GM04503 (cell line): ENCODE measurements around the gene BUB3.

Experiments used
- DNase-seq: peaks from one replicate; pipeline ENCODE4 v3.0.0-alpha.2; 2012; ENCODE audit warnings: low read depth

BUB3 gene

GRCh38 chr10:123141791-123142700 is 12.2 kb upstream of the BUB3 start:
- no peak for DNase-seq

GRCh38 chr10:123142701-123143161 is 11.5 kb upstream of the BUB3 start:
- DNase-seq, result no peak

- DNase-seq, result no peak
Observed at GRCh38 chr10:123143162-123143824, 10.9 kb upstream of the BUB3 start.

GRCh38 chr10:123143825-123144168 is 10.4 kb upstream of the BUB3 start:
- DNase-seq, result no peak

GRCh38 chr10:123144697-123145541 is 9.3 kb upstream of the BUB3 start:
- no peak for DNase-seq

GRCh38 chr10:123145542-123146012 is 8.6 kb upstream of the BUB3 start:
- DNase-seq, result no peak

GRCh38 chr10:123146013-123146893 is 7.9 kb upstream of the BUB3 start:
- no peak for DNase-seq

GRCh38 chr10:123146894-123147634 is 7.1 kb upstream of the BUB3 start:
- no peak for DNase-seq

- DNase-seq, result no peak
Observed at GRCh38 chr10:123147635-123148413, 6.4 kb upstream of the BUB3 start, which contains the start of gene HMX2. Gene HMX2 (plus strand): TSS chr10:123148136. CDS start chr10:123148379, 243 bp downstream.

GRCh38 chr10:123148414-123149161 is 5.6 kb upstream of the BUB3 start:
- no peak for DNase-seq

GRCh38 chr10:123149162-123149567 is 5.0 kb upstream of the BUB3 start:
- no peak for DNase-seq

- no peak for DNase-seq
Observed at GRCh38 chr10:123149568-123150270, 4.5 kb upstream of the BUB3 start.

- DNase-seq, result no peak
Observed at GRCh38 chr10:123150271-123150985, 3.8 kb upstream of the BUB3 start.

GRCh38 chr10:123150986-123151736 is 3.0 kb upstream of the BUB3 start:
- no peak for DNase-seq

- DNase-seq, result no peak
Observed at GRCh38 chr10:123151737-123152135, 2.5 kb upstream of the BUB3 start.

GRCh38 chr10:123153486-123154091 is 613 bp upstream of the BUB3 start:
- DNase-seq, result no peak
